Stimulated activated CD4-positive, alpha-beta T cell treated with anti-CD3 and anti-CD28 coated beads, TNF-alpha, amount 100 ng/mL, for 48 hours (primary cell): ENCODE data around the gene CASTOR1.
A peak's percentile ranks its signal among the peaks of the same experiment; 100 is the strongest.

Source experiments
- DNase-seq, 3 donors: peaks; one replicate each; pipeline ENCODE4 v3.0.0-alpha.2; 2020; ENCODE audit warnings: low read depth in 3 of 3

The CASTOR1 gene

GRCh38 chr22:30265823-30266444 is 23.4 kb downstream of the CASTOR1 start:
- DNase-seq = peak; percentile 64 to 84 (median 79)

- no peak for DNase-seq
Observed at GRCh38 chr22:30265131-30265720, 24.1 kb downstream of the CASTOR1 start.

GRCh38 chr22:30263883-30264282 is 25.4 kb downstream of the CASTOR1 start:
- DNase-seq = no peak

- peak in 2 of 3 donors; percentile 69 to 73 for DNase-seq
Observed at GRCh38 chr22:30262917-30263741, 26.2 kb downstream of the CASTOR1 start.

- no peak for DNase-seq
Observed at GRCh38 chr22:30262112-30262511, 27.2 kb downstream of the CASTOR1 start.

- no peak for DNase-seq
Observed at GRCh38 chr22:30261134-30261533, 28.2 kb downstream of the CASTOR1 start.

GRCh38 chr22:30260682-30261081 is 28.6 kb downstream of the CASTOR1 start:
- no peak for DNase-seq

- DNase-seq = no peak
Observed at GRCh38 chr22:30260276-30260675, 29.0 kb downstream of the CASTOR1 start.

GRCh38 chr22:30254314-30254713 is 35.0 kb downstream of the CASTOR1 start:
- DNase-seq = no peak

- no peak for DNase-seq
Observed at GRCh38 chr22:30253205-30253852, 36.0 kb downstream of the CASTOR1 start.

GRCh38 chr22:30252411-30253204 is 36.7 kb downstream of the CASTOR1 start:
- no peak for DNase-seq

GRCh38 chr22:30251711-30252110 is 37.6 kb downstream of the CASTOR1 start:
- DNase-seq = no peak

GRCh38 chr22:30250661-30251267 is 38.5 kb downstream of the CASTOR1 start:
- DNase-seq = peak in 1 of 3 donors; percentile 44

- DNase-seq = no peak
Observed at GRCh38 chr22:30250039-30250565, 39.2 kb downstream of the CASTOR1 start.

GRCh38 chr22:30249049-30250038 is 40.0 kb downstream of the CASTOR1 start:
- DNase-seq = no peak

- DNase-seq = no peak
Observed at GRCh38 chr22:30248484-30248883, 40.8 kb downstream of the CASTOR1 start.

GRCh38 chr22:30247974-30248373 is 41.3 kb downstream of the CASTOR1 start:
- DNase-seq = no peak

- DNase-seq = no peak
Observed at GRCh38 chr22:30247561-30247960, 41.7 kb downstream of the CASTOR1 start.

GRCh38 chr22:30246814-30247376 is 42.4 kb downstream of the CASTOR1 start:
- DNase-seq = no peak
